ENCODE results near the gene CASP6. TPM values are rescaled to one million over a fixed set of nuclear protein-coding genes. Genes with fewer than 3 reads are reported as not detected.

The CASP6 gene
- total RNA-seq, 4 donors from 2014 or later, result 17.0 to 121 (median 43.7) TPM

DNA sequence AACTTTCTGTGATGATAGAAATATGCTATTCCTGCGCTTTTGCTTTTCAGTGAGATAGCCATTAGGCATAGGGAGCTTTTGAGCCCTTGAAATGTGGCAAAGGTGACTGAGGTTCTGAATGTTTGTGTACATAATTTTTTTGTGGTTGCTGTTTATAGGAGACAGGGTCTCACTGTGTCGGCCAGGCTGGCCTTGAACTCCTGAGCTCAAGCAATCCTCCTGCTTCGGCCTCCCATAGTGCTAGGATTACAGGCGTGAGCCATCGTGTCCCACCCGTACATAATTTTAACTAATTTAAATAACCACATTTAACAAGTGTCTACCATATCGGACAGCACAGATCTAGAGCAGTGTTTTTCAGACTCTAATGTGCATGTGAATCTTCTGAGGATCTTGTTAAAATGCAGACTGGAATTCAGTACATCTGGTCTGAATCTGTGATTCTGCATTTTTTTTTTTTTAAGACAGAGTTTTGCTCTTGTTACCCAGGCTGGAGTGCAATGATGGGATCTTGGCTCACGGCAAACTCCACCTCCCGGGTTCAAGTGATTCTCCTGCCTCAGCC, 45.3 kb downstream of the CASP6 start:
- H3K27ac ChIP-seq, result no peak overlapping the region
- no peak for DNase-seq
- no peaks in the 10 kb centered on the region for H3K36me3 ChIP-seq
- H3K4me3 ChIP-seq, result no peak overlapping the region
- intact Hi-C loops (cut with DNase I; ENCODE audit: low total_unique reads), result no loop called here
- TF ChIP-seq, protein P1, sequence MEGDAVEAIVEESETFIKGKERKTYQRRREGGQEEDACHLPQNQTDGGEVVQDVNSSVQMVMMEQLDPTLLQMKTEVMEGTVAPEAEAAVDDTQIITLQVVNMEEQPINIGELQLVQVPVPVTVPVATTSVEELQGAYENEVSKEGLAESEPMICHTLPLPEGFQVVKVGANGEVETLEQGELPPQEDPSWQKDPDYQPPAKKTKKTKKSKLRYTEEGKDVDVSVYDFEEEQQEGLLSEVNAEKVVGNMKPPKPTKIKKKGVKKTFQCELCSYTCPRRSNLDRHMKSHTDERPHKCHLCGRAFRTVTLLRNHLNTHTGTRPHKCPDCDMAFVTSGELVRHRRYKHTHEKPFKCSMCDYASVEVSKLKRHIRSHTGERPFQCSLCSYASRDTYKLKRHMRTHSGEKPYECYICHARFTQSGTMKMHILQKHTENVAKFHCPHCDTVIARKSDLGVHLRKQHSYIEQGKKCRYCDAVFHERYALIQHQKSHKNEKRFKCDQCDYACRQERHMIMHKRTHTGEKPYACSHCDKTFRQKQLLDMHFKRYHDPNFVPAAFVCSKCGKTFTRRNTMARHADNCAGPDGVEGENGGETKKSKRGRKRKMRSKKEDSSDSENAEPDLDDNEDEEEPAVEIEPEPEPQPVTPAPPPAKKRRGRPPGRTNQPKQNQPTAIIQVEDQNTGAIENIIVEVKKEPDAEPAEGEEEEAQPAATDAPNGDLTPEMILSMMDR (IDR thresholded peaks at IDR 0.05), result no peak
- TF ChIP-seq POLR2A (IDR thresholded peaks at IDR 0.05), result no peak
- no peaks in the 10 kb centered on the region for H3K27me3 ChIP-seq
- no peaks in the 10 kb centered on the region for H3K4me1 ChIP-seq
- H3K9me3 ChIP-seq, result peaks cover 0 to under 1% of the 10 kb centered on the region in 2 donors

DNA sequence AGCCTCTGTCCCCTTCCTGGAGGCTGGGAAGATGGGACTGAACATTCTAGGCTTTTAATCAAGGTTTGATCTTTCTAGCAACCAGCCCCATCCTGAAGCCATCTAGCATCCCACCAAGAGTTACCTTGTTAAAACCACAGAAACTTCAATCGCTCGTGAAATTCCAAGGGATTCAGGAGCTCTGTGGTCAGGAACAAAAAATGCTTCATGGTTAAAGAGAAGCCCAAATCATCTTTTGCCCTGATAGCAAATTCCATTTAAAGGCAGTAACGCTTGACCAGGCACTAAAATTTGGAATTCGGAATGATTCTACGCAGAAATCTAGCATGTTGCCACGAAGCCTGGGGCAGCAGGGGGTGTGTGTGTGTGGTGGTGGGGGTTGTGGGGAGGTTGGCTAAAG, 47.8 kb downstream of the CASP6 start:
- TF ChIP-seq, protein P1 (IDR thresholded peaks at IDR 0.05), result no peak
- no peak for TF ChIP-seq POLR2A (IDR thresholded peaks at IDR 0.05)
- Histone ChIP-seq H3K36me3 (no peaks in the 10 kb centered on the region), H3K4me1 (no peaks in the 10 kb centered on the region), H3K27me3 (no peaks in the 10 kb centered on the region), H3K4me3 (no peak overlapping the region), H3K9me3 (peaks cover 0 to 7% of the 10 kb centered on the region in 2 donors), H3K27ac (no peak overlapping the region)
- no peak for DNase-seq
- intact Hi-C loops (cut with DNase I; ENCODE audit: low total_unique reads), result no loop called here

DNA sequence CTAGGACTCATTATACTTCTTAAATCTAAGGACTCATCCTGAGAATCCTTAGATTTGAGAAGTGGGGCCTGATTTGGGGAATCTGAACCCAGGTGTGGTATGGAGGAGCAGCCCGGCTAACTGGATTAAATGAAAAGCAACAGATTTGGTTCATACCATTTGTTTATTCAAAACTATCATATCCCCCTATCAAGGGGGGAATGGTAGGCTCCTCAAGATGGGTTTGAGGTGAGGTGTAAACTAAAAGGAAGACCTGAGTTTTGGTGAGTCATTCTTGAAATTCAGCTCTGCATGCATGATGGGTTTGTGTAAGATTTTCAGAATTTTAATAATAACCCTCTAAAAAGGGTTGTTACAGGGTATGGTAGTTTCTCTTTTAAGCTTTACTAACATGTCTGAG, 53.4 kb downstream of the CASP6 start:
- Histone ChIP-seq H3K4me1 (no peaks in the 10 kb centered on the region), H3K27me3 (no peaks in the 10 kb centered on the region), H3K36me3 (no peaks in the 10 kb centered on the region), H3K4me3 (no peak overlapping the region), H3K9me3 (peaks cover 0 to 7% of the 10 kb centered on the region in 2 donors), H3K27ac (no peak overlapping the region)
- intact Hi-C loops (cut with DNase I; ENCODE audit: low total_unique reads), result no loop called here
- DNase-seq, result no peak
- no peak for TF ChIP-seq POLR2A (IDR thresholded peaks at IDR 0.05)
- TF ChIP-seq, protein P1 (IDR thresholded peaks at IDR 0.05), result no peak

DNA sequence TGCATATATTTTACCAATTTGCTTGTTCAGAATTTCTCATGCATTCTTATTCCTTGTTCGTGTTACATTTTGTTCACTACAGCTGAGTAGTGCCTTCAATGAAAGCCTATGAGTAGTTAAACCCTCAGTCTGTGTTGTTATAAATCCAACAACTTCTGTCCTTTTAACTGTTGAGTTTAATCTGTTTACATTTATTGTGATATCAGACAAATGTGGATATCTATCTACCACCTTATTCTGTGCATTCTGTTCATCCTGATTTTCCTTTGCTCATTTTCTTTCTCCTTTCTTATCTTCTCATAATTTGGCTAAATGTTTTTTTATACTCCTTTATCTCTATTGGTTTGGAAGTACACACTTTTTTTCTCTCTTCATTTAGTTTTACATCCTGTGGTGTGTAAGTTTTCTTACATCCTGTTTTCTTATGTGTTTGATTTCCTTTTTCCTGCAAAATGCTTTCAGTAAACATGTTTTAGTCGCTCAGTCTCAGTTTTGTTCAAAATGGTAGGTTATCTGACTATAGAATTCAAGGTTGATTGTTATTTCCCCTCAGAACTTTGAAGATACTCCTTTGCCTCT, 54.2 kb downstream of the CASP6 start:
- Histone ChIP-seq H3K4me3 (no peak overlapping the region), H3K9me3 (peaks cover 0 to 7% of the 10 kb centered on the region in 2 donors), H3K27me3 (no peaks in the 10 kb centered on the region), H3K36me3 (no peaks in the 10 kb centered on the region), H3K4me1 (no peaks in the 10 kb centered on the region), H3K27ac (no peak overlapping the region)
- TF ChIP-seq, protein P1 (IDR thresholded peaks at IDR 0.05), result no peak
- no peak for TF ChIP-seq POLR2A (IDR thresholded peaks at IDR 0.05)
- intact Hi-C loops (cut with DNase I; ENCODE audit: low total_unique reads), result no loop called here
- no peak for DNase-seq

DNA sequence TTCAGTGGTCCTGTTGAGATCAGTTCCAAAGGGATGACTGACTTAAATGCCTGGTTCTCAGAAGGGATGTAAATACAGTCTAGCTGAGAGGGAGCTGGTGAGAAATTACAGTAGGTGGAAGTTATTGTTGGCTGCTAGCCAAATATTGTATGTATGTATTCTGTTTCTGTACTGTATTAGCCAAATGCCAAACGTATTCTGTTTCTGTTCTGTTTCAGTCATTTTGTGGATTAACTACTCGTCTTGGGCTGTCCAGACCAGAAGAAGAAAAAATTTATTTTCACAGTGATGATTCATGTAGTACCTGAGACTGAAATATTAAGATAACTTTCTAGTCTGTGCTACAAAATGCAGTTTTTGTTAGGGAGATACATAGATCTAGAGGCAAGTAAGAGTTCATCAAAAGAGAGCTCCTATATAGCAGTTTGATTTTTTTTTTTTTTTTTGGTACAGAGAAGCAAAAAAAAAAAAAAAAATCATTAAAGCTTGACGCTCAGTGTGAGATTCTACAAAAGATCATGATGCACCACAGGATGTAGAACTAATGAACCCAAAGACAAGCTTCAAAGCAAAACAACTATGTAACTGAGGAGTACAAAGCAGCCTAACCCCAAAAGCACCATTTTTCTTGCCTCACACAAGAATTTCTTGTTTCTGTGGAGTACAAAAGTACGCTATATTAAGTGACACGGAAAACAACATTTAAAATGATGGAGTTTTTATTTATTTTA, 54.8 kb downstream of the CASP6 start:
- no peaks in the 10 kb centered on the region for H3K36me3 ChIP-seq
- TF ChIP-seq, protein P1 (IDR thresholded peaks at IDR 0.05), result no peak
- no peak for TF ChIP-seq POLR2A (IDR thresholded peaks at IDR 0.05)
- H3K27ac ChIP-seq, result no peak overlapping the region

More for the DNA sequence above, 54.8 kb downstream of the CASP6 start:
- Histone ChIP-seq H3K27me3 (no peaks in the 10 kb centered on the region), H3K4me1 (no peaks in the 10 kb centered on the region), H3K4me3 (no peak overlapping the region), H3K9me3 (peaks cover 0 to 7% of the 10 kb centered on the region in 2 donors)
- intact Hi-C loops (cut with DNase I; ENCODE audit: low total_unique reads), result no loop called here
- DNase-seq, result no peak

Data from uterus (tissue), 4 donors.